BJ (cell line): ENCODE results near the gene RPS13. TPM values are rescaled to one million over a fixed set of nuclear protein-coding genes. Genes with fewer than 3 reads are reported as not detected.

ENCODE experiments used
- CTCF ChIA-PET: fragments of 350-600 bp; formaldehyde crosslinking; extraction: SDS; loops from one replicate; lab custom pipeline; 2021; ENCODE audit warnings: antibody characterized with exemption, inconsistent platforms; lab: Yijun Ruan, JAX
- POLR2A ChIA-PET: fragments of 300-600 bp; sonication (Branson Sonifier 250); formaldehyde crosslinking; extraction: SDS; loops from one replicate; lab custom pipeline; 2021; ENCODE audit warnings: antibody characterized with exemption; lab: Charles Lee
- DNase-seq: peaks from one replicate; pipeline ENCODE4 v3.0.0-alpha.2; 2011; ENCODE audit warnings: low read depth
- H3K27me3 ChIP-seq: 2 replicates; pipeline ENCODE4 v1.6.0; 2011; ENCODE audit warnings: low read length; ENCODE audit not compliant: control insufficient read depth, insufficient read depth
- H3K36me3 ChIP-seq: 2 replicates; pipeline ENCODE4 v1.5.1; 2011; ENCODE audit warnings: low read length; ENCODE audit not compliant: control insufficient read depth, insufficient read depth
- H3K4me3 ChIP-seq: 2 replicates; pipeline ENCODE4 v1.5.1; 2011; ENCODE audit warnings: low read depth, mild to moderate bottlenecking, control low read depth, low read length
- polyA plus RNA-seq: library from polyadenylated mRNA; depleted of rRNA; stranded (reverse); fragments of >200 nt; gene quantifications from 2 replicates; pipeline ENCODE4 v1.2.3, GENCODE V29; 2011
- TF ChIP-seq, protein P1 (sequence below): IDR thresholded peaks from 2 replicates; pipeline ENCODE4 v1.5.1; 2011; ENCODE audit warnings: low read depth, mild to moderate bottlenecking, control low read depth, inconsistent platforms, low read length, moderate library complexity; ENCODE audit not compliant: insufficient read depth

The RPS13 gene
- polyA plus RNA-seq, 1 experiment: 755 TPM

GRCh38 chr11:17076517-17077239, 789 bp downstream of the RPS13 start:
- H3K27me3 ChIP-seq: no peaks in the 10 kb centered on the region
- peak overlapping the region; percentile 89 for H3K4me3 ChIP-seq
- CTCF ChIA-PET: interaction anchor here (2.5 kb wide), 1 partner anchor 14 kb away, joined by 14 read pairs; no protein-coding TSS in a partner anchor
- peaks cover 7% of the 10 kb centered on the region for H3K36me3 ChIP-seq
- DNase-seq: no peak
- POLR2A ChIA-PET: no interaction called here
- TF ChIP-seq, protein P1, sequence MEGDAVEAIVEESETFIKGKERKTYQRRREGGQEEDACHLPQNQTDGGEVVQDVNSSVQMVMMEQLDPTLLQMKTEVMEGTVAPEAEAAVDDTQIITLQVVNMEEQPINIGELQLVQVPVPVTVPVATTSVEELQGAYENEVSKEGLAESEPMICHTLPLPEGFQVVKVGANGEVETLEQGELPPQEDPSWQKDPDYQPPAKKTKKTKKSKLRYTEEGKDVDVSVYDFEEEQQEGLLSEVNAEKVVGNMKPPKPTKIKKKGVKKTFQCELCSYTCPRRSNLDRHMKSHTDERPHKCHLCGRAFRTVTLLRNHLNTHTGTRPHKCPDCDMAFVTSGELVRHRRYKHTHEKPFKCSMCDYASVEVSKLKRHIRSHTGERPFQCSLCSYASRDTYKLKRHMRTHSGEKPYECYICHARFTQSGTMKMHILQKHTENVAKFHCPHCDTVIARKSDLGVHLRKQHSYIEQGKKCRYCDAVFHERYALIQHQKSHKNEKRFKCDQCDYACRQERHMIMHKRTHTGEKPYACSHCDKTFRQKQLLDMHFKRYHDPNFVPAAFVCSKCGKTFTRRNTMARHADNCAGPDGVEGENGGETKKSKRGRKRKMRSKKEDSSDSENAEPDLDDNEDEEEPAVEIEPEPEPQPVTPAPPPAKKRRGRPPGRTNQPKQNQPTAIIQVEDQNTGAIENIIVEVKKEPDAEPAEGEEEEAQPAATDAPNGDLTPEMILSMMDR: no peak

DNA sequence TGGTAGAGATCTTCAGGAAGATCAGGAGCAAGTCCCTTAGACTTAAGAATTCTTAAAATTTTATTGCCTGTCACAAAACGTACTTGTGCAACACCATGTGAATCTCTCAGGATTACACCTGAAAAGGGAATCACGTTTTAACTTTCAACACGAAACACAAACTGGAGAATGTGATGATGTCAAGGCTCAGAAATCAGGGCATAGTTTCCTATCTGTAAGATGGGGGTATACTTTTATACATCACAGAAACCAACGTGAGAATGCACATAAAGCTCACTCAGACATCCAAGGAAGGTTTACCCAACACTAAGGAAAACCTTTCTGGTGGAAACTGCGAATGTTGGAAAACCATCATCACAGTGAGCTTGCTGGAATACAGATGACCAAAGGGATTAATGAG, 2.0 kb downstream of the RPS13 start:
- no peak for DNase-seq
- no peaks in the 10 kb centered on the region for H3K27me3 ChIP-seq
- peaks cover 7% of the 10 kb centered on the region for H3K36me3 ChIP-seq
- CTCF ChIA-PET: interaction anchor here (2.5 kb wide), 1 partner anchor 12 kb away, joined by 14 read pairs; no protein-coding TSS in a partner anchor
- POLR2A ChIA-PET: no interaction called here
- H3K4me3 ChIP-seq: no peak overlapping the region
- TF ChIP-seq, protein P1: no peak

GRCh38 chr11:17073370-17074027, 4.0 kb downstream of the RPS13 start:
- Histone ChIP-seq H3K4me3 (no peak overlapping the region), H3K36me3 (peaks cover 7% of the 10 kb centered on the region), H3K27me3 (no peaks in the 10 kb centered on the region)
- POLR2A ChIA-PET: no interaction called here
- TF ChIP-seq, protein P1: no peak
- CTCF ChIA-PET: no interaction called here
- no peak for DNase-seq

GRCh38 chr11:17067417-17067816, 10.1 kb downstream of the RPS13 start:
- Histone ChIP-seq H3K4me3 (no peak overlapping the region), H3K27me3 (no peaks in the 10 kb centered on the region), H3K36me3 (no peaks in the 10 kb centered on the region)
- ChIA-PET CTCF (interaction anchor here (0.5 to 0.6 kb wide), 2 partner anchors 247 to 1253 kb away, joined by 4 read pairs; no protein-coding TSS in a partner anchor), POLR2A (no interaction called here)
- TF ChIP-seq, protein P1: no peak
- DNase-seq: no peak

- ChIA-PET POLR2A (no interaction called here), CTCF (no interaction called here)
- DNase-seq: no peak
- H3K27me3 ChIP-seq: no peaks in the 10 kb centered on the region
- TF ChIP-seq, protein P1: no peak
- no peaks in the 10 kb centered on the region for H3K36me3 ChIP-seq
- no peak overlapping the region for H3K4me3 ChIP-seq
Measured at GRCh38 chr11:17066691-17067090, 10.8 kb downstream of the RPS13 start.
